AG10803 (cell line): ENCODE data around the gene NT5DC4.
A peak's percentile ranks its signal among the peaks of the same experiment; 100 is the strongest.

ENCODE experiments used
- DNase-seq: peaks from one replicate; pipeline ENCODE4 v3.0.0; 2010; ENCODE audit warnings: low read depth
- H3K4me3 ChIP-seq: 2 replicates; pipeline ENCODE4 v1.5.1; 2011; ENCODE audit warnings: mild to moderate bottlenecking, low read length, control low read depth
- TF ChIP-seq, protein P1 (sequence below): conservative IDR thresholded peaks from 2 replicates; pipeline ENCODE4 v1.5.1; 2011; ENCODE audit warnings: mild to moderate bottlenecking, low read length, control low read depth, inconsistent platforms

The NT5DC4 gene

DNA sequence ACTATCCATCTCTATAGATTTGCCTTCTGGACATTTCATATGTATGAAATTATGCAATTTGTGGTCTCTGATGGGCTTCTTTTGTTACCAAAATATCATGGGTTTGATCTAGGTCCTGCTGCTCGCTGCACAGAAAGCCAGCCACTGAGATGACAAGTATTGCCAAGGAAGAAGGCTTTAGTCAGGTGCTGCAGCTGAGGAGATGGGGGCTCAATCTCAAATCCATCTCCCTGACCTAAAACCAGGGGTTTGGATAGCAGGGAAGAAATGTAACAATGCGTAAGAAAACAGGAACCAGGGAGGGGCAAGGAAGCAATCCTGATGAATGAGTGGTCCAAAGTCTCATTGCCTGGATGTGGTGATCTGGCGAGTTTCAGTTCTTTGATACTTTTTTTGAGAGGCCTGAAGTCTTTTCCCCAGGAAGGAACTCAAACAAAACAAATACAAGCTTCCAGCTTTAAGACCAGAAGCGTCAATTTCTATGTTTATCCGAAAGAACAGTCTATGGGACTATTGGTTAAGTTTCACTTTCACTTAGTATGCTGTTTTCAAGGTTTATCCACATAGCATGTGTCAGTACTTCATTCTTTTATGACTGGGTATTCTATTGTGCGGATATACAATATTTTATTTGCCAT is 47.0 kb downstream of the NT5DC4 start:
- H3K4me3 ChIP-seq, result no peak overlapping the region
- TF ChIP-seq, protein P1, sequence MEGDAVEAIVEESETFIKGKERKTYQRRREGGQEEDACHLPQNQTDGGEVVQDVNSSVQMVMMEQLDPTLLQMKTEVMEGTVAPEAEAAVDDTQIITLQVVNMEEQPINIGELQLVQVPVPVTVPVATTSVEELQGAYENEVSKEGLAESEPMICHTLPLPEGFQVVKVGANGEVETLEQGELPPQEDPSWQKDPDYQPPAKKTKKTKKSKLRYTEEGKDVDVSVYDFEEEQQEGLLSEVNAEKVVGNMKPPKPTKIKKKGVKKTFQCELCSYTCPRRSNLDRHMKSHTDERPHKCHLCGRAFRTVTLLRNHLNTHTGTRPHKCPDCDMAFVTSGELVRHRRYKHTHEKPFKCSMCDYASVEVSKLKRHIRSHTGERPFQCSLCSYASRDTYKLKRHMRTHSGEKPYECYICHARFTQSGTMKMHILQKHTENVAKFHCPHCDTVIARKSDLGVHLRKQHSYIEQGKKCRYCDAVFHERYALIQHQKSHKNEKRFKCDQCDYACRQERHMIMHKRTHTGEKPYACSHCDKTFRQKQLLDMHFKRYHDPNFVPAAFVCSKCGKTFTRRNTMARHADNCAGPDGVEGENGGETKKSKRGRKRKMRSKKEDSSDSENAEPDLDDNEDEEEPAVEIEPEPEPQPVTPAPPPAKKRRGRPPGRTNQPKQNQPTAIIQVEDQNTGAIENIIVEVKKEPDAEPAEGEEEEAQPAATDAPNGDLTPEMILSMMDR, result no peak
- no peak for DNase-seq

DNA sequence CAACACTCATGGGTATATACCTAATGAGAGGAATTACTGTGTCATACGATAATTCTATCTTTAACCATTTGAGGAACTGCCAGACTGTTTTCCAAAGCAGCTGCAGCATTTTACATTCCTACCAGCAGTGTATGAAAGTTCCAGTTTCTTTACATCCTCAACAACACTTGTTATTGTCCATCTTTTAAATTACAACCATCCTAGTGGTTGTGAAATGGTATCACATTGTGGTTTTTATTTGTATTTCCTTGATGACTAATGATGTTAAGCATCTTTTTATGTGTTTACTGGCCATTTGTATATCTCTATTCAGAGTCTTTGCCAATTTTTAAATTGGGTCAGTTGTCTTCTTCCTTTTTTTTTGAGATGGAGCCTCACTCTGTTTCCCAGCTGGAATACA is 47.6 kb downstream of the NT5DC4 start:
- no peak overlapping the region for H3K4me3 ChIP-seq
- DNase-seq, result peak; percentile 79
- TF ChIP-seq, protein P1, result peak; percentile 52

DNA sequence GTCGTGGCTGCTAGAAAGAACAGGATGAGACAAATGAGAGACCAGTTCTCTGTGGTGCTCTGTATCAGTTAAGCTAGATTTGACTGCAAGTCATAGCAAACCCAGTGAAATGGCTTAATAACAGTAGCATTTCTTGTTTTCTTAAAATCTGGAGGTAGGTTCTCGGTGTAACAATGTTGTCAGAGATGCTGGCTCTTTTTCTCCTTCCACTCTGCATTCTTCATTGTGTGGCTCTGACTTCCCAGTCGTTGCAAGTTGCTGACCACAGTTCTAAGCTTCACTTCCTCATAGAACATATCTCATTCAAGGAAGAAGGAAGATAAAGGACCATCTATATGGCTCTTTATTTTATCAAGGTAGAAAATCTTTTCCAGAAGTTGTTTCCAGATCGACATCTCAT is 51.5 kb downstream of the NT5DC4 start:
- TF ChIP-seq, protein P1, result no peak
- no peak for DNase-seq
- no peak overlapping the region for H3K4me3 ChIP-seq

DNA sequence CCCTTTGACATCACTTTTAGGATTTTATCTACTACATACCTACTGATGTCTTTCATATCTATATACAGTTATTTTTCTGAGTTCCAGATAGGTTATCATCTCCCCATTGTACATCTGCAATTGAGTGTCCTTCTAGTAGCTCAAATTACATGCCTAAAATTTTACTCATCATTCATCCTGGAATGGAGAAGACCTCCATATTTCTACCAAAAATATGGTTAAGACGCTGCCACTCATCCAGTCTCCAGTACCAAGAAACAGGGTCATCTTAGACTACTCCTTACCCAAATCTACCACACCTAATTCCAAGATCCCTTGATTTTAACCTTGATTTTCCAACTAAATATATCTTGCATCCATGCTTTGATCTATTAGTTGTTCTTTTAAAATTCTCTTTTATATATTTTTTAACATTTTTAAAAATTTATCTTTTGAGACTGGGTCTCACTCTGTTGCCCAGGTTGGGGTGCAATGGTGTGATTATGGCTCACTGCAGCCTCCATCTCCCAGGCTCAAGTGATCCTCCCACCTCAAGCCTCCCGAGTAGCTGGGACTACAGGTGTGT is 52.2 kb downstream of the NT5DC4 start:
- TF ChIP-seq, protein P1, result no peak
- no peak overlapping the region for H3K4me3 ChIP-seq
- no peak for DNase-seq

DNA sequence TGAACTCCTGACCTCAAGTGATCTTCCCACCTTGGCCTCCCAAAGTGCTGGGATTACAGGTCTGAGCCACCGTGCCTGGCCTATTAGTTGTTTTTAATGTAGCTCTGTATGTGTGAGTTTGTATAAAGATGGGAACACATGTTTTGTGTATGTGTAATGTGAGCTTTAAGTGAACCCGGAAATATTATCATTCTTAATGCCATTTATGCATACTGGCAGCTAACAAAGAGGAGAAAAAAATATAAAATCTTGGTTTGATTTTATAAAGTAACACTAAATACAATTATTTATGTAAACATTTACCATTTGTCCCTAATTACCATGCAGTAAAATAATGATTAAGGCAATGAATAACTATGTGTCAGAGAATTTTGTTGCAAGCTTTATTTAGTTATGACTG is 52.7 kb downstream of the NT5DC4 start:
- no peak overlapping the region for H3K4me3 ChIP-seq
- TF ChIP-seq, protein P1, result no peak
- DNase-seq, result no peak

DNA sequence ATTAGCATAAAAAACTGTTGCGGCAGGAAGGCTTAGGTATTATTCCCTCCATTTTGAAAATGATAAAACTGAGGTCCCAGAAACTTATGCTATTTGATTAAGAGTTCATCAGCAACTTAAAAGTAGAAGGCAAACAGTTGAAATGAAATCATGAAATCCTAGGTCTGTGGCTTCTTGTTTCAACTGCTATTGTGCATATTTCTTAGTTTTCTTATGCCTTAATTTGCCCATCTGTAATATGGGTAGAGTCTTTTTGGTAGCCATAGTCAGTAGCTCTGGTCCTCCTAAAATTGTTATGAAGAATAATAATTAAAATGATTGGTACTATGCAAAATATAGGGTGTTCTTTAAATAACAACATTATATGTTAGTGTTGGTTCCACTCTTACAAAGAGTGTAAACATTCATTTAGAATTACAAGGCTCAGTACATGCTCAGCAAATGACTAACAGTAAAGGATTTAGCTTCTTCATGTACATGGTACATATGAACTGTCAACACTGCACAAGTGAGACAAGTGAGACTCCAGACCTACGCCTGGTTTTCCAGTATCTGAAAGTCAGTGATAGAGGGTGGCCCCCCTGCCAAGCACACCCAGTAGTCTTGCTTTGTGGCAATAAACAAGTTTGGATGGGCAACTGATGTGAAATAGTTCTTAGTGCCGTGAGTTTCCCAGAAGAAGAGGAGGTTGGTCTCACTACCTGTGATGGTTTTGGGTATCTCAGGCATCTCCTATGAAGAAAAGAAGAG is 53.9 kb downstream of the NT5DC4 start:
- TF ChIP-seq, protein P1, result no peak
- H3K4me3 ChIP-seq, result no peak overlapping the region
- no peak for DNase-seq

DNA sequence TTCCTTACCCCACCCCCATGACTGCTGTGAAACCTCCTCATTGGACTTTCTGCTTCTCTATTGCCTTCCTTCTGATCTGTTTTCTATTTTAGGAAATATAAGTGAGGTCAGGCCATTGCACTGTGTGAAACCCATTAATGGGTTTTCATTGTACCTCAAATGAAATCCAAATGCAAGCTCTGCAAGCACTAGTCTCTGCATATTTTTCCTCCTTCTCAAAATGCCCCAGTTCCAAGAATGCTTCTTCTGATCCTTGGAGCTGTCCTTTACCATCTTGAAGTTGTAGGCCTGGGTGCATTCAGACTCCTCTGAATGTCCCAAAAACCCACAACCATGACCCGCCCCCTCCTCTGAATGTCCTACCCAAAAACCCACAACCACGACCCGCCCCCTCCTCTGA is 55.3 kb downstream of the NT5DC4 start:
- H3K4me3 ChIP-seq, result no peak overlapping the region
- DNase-seq, result peak; percentile 19
- TF ChIP-seq, protein P1, result no peak
